Caco-2 (cell line): ENCODE measurements around the gene ST6GALNAC3. TPM values are rescaled to one million over a fixed set of nuclear protein-coding genes. Genes with fewer than 3 reads are reported as not detected.

Experiments used
- BruUV-seq: library from RNA; stranded (reverse); fragments of 400-500 nt; replicated peaks from 2 replicates; lab custom pipeline; 2021; lab: Mats Ljungman, UMichigan
- CTCF ChIA-PET: fragments of 300-600 bp; sonication (Branson Sonifier 250); formaldehyde crosslinking; loops from one replicate; lab custom pipeline; 2022; ENCODE audit warnings: antibody characterized with exemption; lab: Charles Lee
- POLR2A ChIA-PET: fragments of 300-600 bp; sonication (Branson Sonifier 250); formaldehyde crosslinking; loops from one replicate; lab custom pipeline; 2022; ENCODE audit warnings: antibody characterized with exemption; lab: Charles Lee
- DNase-seq, 2 experiments: peaks; one replicate each; pipeline versions ENCODE4 v3.0.0 to v3.0.0-alpha.2; 2020 to 2022
- H3K27me3 ChIP-seq: replicated peaks from 2 replicates; pipeline ENCODE4 v1.6.0; 2011; ENCODE audit warnings: low read length; ENCODE audit not compliant: control insufficient read depth, insufficient read depth
- H3K36me3 ChIP-seq: 2 replicates; pipeline ENCODE4 v1.5.1; 2011; ENCODE audit warnings: low read length; ENCODE audit not compliant: control insufficient read depth, insufficient read depth
- H3K4me1 ChIP-seq: fragments of 250-450 bp; sonication (Bioruptor Pico); 2 replicates; pipeline ENCODE4 v1.5.1; 2020; ENCODE audit warnings: mild to moderate bottlenecking
- H3K4me3 ChIP-seq: 2 replicates; pipeline ENCODE4 v1.5.1; 2011; ENCODE audit warnings: low read depth, mild to moderate bottlenecking, control low read depth, low read length
- H3K9me3 ChIP-seq: fragments of 250-450 bp; sonication (Bioruptor Pico); 2 replicates; pipeline ENCODE4 v1.5.1; 2020; ENCODE audit warnings: mild to moderate bottlenecking, moderate library complexity
- H3K27ac Mint-ChIP-seq: one replicate; pipeline ENCODE4 v1.8.0; 2022; ENCODE audit warnings: mixed read lengths; ENCODE audit not compliant: unreplicated experiment
- H3K27me3 Mint-ChIP-seq: one replicate; pipeline ENCODE4 v1.8.0; 2022; ENCODE audit warnings: mixed read lengths; ENCODE audit not compliant: insufficient read depth, unreplicated experiment
- H3K36me3 Mint-ChIP-seq: one replicate; pipeline ENCODE4 v1.8.0; 2022; ENCODE audit warnings: mild to moderate bottlenecking, mixed read lengths; ENCODE audit not compliant: insufficient read depth, unreplicated experiment
- H3K4me1 Mint-ChIP-seq: one replicate; pipeline ENCODE4 v1.8.0; 2022; ENCODE audit warnings: low read depth, mixed read lengths; ENCODE audit not compliant: unreplicated experiment
- H3K4me3 Mint-ChIP-seq: one replicate; pipeline ENCODE4 v1.8.0; 2022; ENCODE audit warnings: mild to moderate bottlenecking, moderate library complexity, mixed read lengths; ENCODE audit not compliant: unreplicated experiment
- H3K9me3 Mint-ChIP-seq: one replicate; pipeline ENCODE4 v1.8.0; 2022; ENCODE audit warnings: mixed read lengths; ENCODE audit not compliant: unreplicated experiment
- intact Hi-C: fragments of 100-400 bp; cut with micrococcal nuclease; formaldehyde crosslinking; loops from one replicate; pipeline ENCODE4 v1.10.0; 2022; ENCODE audit not compliant: unreplicated experiment
- total RNA-seq: library from RNA; stranded (reverse); gene quantifications from 2 replicates; pipeline ENCODE4 v1.2.3, GENCODE V29; 2022
- TF ChIP-seq, protein P1 (sequence below), 2 experiments: fragments of 200-600 bp in 1 of 2; IDR thresholded peaks; 1 replicate in 1 of 2; 2 replicates in 1 of 2; pipeline versions ENCODE4 v1.5.1 to v1.8.0; 2011 to 2022; ENCODE audit warnings: antibody characterized with exemption in 1 of 2, control low read depth in 1 of 2, inconsistent platforms in 1 of 2, low read depth in 1 of 2, low read length in 1 of 2, mild to moderate bottlenecking in 1 of 2, moderate library complexity in 1 of 2; ENCODE audit not compliant: insufficient read depth in 1 of 2, severe bottlenecking in 1 of 2, unreplicated experiment in 1 of 2

Gene ST6GALNAC3
- total RNA-seq, 1 experiment from 2014 or later = 16.0 TPM

DNA sequence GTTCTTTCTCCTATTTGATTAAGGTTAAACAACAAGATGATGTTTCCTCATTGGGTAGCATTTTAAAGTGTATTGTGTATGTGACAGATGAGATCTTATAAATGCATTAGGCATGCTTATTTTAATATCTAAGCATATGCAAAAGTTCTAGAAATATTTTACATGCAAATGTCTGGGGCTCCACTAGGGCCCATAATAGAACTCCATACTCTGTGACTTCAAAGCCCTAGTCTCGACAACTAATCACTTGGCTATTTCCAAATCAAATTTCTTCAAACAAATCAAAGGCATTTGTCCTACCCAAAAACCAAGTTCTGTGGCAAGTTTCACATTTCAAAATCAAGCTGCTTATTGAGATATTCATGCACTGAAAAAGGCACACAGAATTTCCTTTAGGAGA lies 407.1 kb downstream of the ST6GALNAC3 start:
- no peak overlapping the region for H3K27ac Mint-ChIP-seq
- intact Hi-C loops = no loop called here
- ChIA-PET POLR2A (no interaction called here), CTCF (no interaction called here)
- H3K36me3 ChIP-seq = no peaks in the 10 kb centered on the region
- no TSS peak for BruUV-seq
- H3K4me1 Mint-ChIP-seq = no peaks in the 10 kb centered on the region
- H3K9me3 ChIP-seq = no peaks in the 10 kb centered on the region
- DNase-seq = no peak
- no peaks in the 10 kb centered on the region for H3K9me3 Mint-ChIP-seq
- no peaks in the 10 kb centered on the region for H3K27me3 ChIP-seq
- no peaks in the 10 kb centered on the region for H3K4me1 ChIP-seq
- H3K4me3 Mint-ChIP-seq = no peak overlapping the region
- TF ChIP-seq, protein P1, sequence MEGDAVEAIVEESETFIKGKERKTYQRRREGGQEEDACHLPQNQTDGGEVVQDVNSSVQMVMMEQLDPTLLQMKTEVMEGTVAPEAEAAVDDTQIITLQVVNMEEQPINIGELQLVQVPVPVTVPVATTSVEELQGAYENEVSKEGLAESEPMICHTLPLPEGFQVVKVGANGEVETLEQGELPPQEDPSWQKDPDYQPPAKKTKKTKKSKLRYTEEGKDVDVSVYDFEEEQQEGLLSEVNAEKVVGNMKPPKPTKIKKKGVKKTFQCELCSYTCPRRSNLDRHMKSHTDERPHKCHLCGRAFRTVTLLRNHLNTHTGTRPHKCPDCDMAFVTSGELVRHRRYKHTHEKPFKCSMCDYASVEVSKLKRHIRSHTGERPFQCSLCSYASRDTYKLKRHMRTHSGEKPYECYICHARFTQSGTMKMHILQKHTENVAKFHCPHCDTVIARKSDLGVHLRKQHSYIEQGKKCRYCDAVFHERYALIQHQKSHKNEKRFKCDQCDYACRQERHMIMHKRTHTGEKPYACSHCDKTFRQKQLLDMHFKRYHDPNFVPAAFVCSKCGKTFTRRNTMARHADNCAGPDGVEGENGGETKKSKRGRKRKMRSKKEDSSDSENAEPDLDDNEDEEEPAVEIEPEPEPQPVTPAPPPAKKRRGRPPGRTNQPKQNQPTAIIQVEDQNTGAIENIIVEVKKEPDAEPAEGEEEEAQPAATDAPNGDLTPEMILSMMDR (IDR thresholded peaks at IDR 0.05; ENCODE audit: insufficient read depth in 1 of 2, low read depth in 1 of 2, low read length in 1 of 2, severe bottlenecking in 1 of 2, unreplicated experiment in 1 of 2) = no peak
- H3K27me3 Mint-ChIP-seq = no peaks in the 10 kb centered on the region
- H3K36me3 Mint-ChIP-seq = peaks cover 6% of the 10 kb centered on the region
- H3K4me3 ChIP-seq = no peak overlapping the region

- Mint-ChIP-seq H3K9me3 (no peaks in the 10 kb centered on the region), H3K36me3 (peaks cover 6% of the 10 kb centered on the region), H3K27me3 (no peaks in the 10 kb centered on the region), H3K27ac (no peak overlapping the region), H3K4me1 (no peaks in the 10 kb centered on the region), H3K4me3 (no peak overlapping the region)
- no peaks in the 10 kb centered on the region for H3K27me3 ChIP-seq
- no peak for DNase-seq
- no TSS peak for BruUV-seq
- no peaks in the 10 kb centered on the region for H3K36me3 ChIP-seq
- CTCF ChIA-PET = no interaction called here
- TF ChIP-seq, protein P1 (IDR thresholded peaks at IDR 0.05; ENCODE audit: insufficient read depth in 1 of 2, low read depth in 1 of 2, low read length in 1 of 2, severe bottlenecking in 1 of 2, unreplicated experiment in 1 of 2) = no peak
- H3K4me3 ChIP-seq = no peak overlapping the region
- no peaks in the 10 kb centered on the region for H3K9me3 ChIP-seq
- no peaks in the 10 kb centered on the region for H3K4me1 ChIP-seq
- intact Hi-C loops = no loop called here
- POLR2A ChIA-PET = no interaction called here
Measured at GRCh38 chr1:76482272-76482671, 407.7 kb downstream of the ST6GALNAC3 start.

DNA sequence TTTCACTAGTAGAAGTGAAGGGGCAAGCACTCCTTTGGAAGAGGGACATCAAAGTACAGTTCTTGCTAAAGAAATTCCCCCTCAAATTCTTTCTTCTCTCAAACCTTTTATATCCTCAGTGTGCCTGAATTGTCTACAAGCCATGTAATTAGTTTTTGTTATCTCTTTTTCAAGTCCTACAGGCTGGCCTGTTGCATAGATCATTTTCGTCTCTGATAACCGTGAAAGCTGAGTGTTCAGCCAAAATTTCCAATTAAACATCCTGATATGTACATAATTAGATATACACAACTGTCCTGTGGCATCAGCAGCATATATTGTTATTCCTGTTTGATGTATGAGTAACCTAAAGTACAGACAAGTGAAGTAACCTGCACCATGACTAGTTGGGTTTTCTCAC lies 417.2 kb downstream of the ST6GALNAC3 start:
- Mint-ChIP-seq H3K36me3 (no peaks in the 10 kb centered on the region), H3K4me3 (no peak overlapping the region), H3K4me1 (no peaks in the 10 kb centered on the region), H3K27ac (no peak overlapping the region), H3K9me3 (no peaks in the 10 kb centered on the region), H3K27me3 (no peaks in the 10 kb centered on the region)
- no peaks in the 10 kb centered on the region for H3K9me3 ChIP-seq
- H3K4me1 ChIP-seq = no peaks in the 10 kb centered on the region
- TF ChIP-seq, protein P1 (IDR thresholded peaks at IDR 0.05; ENCODE audit: insufficient read depth in 1 of 2, low read depth in 1 of 2, low read length in 1 of 2, severe bottlenecking in 1 of 2, unreplicated experiment in 1 of 2) = no peak
- no peak overlapping the region for H3K4me3 ChIP-seq
- ChIA-PET CTCF (no interaction called here), POLR2A (no interaction called here)
- no peak for DNase-seq
- H3K36me3 ChIP-seq = no peaks in the 10 kb centered on the region
- no peaks in the 10 kb centered on the region for H3K27me3 ChIP-seq
- no TSS peak for BruUV-seq
- intact Hi-C loops = no loop called here
